Osteoblast (primary cell): ENCODE results near the gene CNOT4. TPM values are rescaled to one million over a fixed set of nuclear protein-coding genes. Genes with fewer than 3 reads are reported as not detected.
"Not testable (repeated sequence)": the region's sequence is repeated elsewhere in the genome, so short reads cannot be mapped to it uniquely, and the experiment has no call there.

ENCODE experiments used
- DNase-seq: peaks from one replicate; pipeline ENCODE4 v3.0.0; 2011; ENCODE audit warnings: low spot score, mixed read lengths; ENCODE audit not compliant: insufficient read length; ENCODE audit errors: missing footprints
- H2AFZ ChIP-seq: 2 replicates; pipeline ENCODE4 v1.6.0; 2011; ENCODE audit warnings: mild to moderate bottlenecking, low read length
- H3K27ac ChIP-seq: 2 replicates; pipeline ENCODE4 v1.5.1; 2011; ENCODE audit warnings: mild to moderate bottlenecking, low read depth, low read length, moderate library complexity
- H3K27me3 ChIP-seq: 2 replicates; pipeline ENCODE4 v1.6.0; 2012; ENCODE audit warnings: mild to moderate bottlenecking, control low read depth, inconsistent platforms, low read length, moderate library complexity; ENCODE audit not compliant: insufficient read depth
- H3K36me3 ChIP-seq: 2 replicates; pipeline ENCODE4 v1.5.1; 2011; ENCODE audit warnings: mild to moderate bottlenecking, low read length, control low read depth, moderate library complexity; ENCODE audit not compliant: insufficient read depth
- H3K4me1 ChIP-seq: 2 replicates; pipeline ENCODE4 v1.5.1; 2011; ENCODE audit warnings: mild to moderate bottlenecking, low read length, control low read depth, moderate library complexity; ENCODE audit not compliant: insufficient read depth
- H3K4me2 ChIP-seq: 2 replicates; pipeline ENCODE4 v1.6.0; 2011; ENCODE audit warnings: mild to moderate bottlenecking, low read length; ENCODE audit not compliant: insufficient read depth
- H3K4me3 ChIP-seq: fragments of 200-600 bp; sonication (generic); 3 replicates; pipeline ENCODE4 v1.5.1; 2012; ENCODE audit warnings: mild to moderate bottlenecking, low read length, inconsistent platforms; ENCODE audit not compliant: insufficient read depth
- H3K79me2 ChIP-seq: 2 replicates; pipeline ENCODE4 v1.6.0; 2012; ENCODE audit warnings: mild to moderate bottlenecking, low read length, control low read depth, inconsistent platforms; ENCODE audit not compliant: insufficient read depth
- H3K9me3 ChIP-seq: 2 replicates; pipeline ENCODE4 v1.5.1; 2011; ENCODE audit warnings: low read depth, low read length, control low read depth
- H4K20me1 ChIP-seq: 2 replicates; pipeline ENCODE4 v1.6.0; 2012; ENCODE audit warnings: mild to moderate bottlenecking, low read length, control low read depth; ENCODE audit not compliant: insufficient read depth
- total RNA-seq: library from RNA; depleted of rRNA; stranded (reverse); fragments of >200 nt; gene quantifications from 2 replicates; pipeline ENCODE4 v1.2.3, GENCODE V29; 2012
- TF ChIP-seq, protein P1 (sequence below): IDR thresholded peaks from 2 replicates; pipeline ENCODE4 v1.5.1; 2011; ENCODE audit warnings: mild to moderate bottlenecking, low read depth, low read length, moderate library complexity; ENCODE audit errors: extremely low read depth

Gene CNOT4
- total RNA-seq, 1 donor, result 13.4 TPM

DNA sequence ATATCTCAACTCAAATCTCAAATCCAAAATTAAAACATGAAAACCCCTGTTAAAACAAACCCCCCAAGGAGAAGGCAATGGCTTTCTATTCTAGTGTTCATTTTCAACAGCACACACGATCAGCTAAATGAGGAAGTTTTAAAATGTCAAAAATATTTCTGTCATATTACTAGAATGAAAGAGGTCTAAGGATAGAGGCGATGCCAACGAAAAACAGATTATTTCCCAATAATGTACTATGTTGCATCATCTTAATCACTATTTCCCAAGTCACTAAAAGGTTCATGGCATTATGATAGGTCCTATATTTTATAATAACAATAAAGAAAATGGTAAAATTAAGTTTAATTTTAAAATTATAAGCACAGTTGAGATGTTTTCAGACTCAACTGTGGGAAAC is 10.1 kb downstream of the CNOT4 start:
- H3K4me1 ChIP-seq, result peaks cover 7% of the 10 kb centered on the region
- no peak overlapping the region for H3K4me3 ChIP-seq
- H3K9me3 ChIP-seq, result no peaks in the 10 kb centered on the region
- H3K4me2 ChIP-seq, result no peak overlapping the region
- peaks cover 90% of the 10 kb centered on the region for H3K79me2 ChIP-seq
- peaks cover 55% of the 10 kb centered on the region for H4K20me1 ChIP-seq
- no peak overlapping the region for H2AFZ ChIP-seq
- H3K36me3 ChIP-seq, result no peaks in the 10 kb centered on the region
- H3K27me3 ChIP-seq, result no peaks in the 10 kb centered on the region
- H3K27ac ChIP-seq, result no peak overlapping the region
- TF ChIP-seq, protein P1, sequence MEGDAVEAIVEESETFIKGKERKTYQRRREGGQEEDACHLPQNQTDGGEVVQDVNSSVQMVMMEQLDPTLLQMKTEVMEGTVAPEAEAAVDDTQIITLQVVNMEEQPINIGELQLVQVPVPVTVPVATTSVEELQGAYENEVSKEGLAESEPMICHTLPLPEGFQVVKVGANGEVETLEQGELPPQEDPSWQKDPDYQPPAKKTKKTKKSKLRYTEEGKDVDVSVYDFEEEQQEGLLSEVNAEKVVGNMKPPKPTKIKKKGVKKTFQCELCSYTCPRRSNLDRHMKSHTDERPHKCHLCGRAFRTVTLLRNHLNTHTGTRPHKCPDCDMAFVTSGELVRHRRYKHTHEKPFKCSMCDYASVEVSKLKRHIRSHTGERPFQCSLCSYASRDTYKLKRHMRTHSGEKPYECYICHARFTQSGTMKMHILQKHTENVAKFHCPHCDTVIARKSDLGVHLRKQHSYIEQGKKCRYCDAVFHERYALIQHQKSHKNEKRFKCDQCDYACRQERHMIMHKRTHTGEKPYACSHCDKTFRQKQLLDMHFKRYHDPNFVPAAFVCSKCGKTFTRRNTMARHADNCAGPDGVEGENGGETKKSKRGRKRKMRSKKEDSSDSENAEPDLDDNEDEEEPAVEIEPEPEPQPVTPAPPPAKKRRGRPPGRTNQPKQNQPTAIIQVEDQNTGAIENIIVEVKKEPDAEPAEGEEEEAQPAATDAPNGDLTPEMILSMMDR, result no peak
- DNase-seq, result no peak

DNA sequence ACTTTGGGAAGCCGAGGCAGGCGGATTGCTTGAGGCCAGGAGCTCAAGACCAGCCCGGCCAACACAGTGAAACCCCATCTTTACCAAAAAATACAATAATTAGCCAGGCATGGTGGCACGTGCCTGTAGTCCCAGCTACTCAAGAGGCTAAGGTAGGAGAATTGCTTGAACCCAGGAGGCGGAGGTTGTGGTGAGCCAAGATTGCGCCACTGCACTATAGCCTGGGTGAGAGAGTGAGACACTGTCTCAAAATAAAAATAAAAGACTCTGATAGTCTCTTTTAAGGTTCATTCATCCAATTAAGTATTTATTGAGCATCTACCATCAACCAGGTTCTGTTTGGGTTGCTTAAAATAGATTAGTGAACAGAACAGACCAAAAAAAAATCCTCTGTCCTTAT is 12.7 kb downstream of the CNOT4 start:
- H3K4me2 ChIP-seq, H3K4me1 ChIP-seq, H3K27me3 ChIP-seq, H3K36me3 ChIP-seq, DNase-seq, H3K9me3 ChIP-seq, H2AFZ ChIP-seq, H3K4me3 ChIP-seq, H3K27ac ChIP-seq: not testable (repeated sequence)
- Histone ChIP-seq H4K20me1 (peaks cover 67% of the 10 kb centered on the region), H3K79me2 (peaks cover 96% of the 10 kb centered on the region)

DNA sequence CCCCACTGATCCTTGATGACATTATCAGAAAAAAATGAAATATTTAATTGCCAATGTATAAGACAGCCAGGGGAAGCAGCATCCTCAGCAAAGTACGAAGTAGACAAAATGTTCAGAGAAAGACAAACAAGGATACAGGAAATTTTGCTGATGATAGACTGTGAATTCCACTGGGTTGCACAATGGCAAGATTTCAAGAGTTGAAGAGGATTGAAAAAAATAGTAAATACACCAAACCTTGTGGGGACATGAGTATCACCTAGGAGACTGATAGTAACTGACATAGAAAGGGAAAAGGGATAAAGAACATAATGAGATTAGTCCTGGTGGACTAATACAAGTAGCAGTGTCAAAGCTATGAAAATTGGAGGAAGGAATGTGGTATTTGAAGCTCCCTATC is 16.5 kb downstream of the CNOT4 start:
- no peak overlapping the region for H3K27ac ChIP-seq
- peaks cover 6% of the 10 kb centered on the region for H3K4me1 ChIP-seq
- H3K27me3 ChIP-seq, result no peaks in the 10 kb centered on the region
- H3K79me2 ChIP-seq, result peaks cover 92% of the 10 kb centered on the region
- H3K9me3 ChIP-seq, result no peaks in the 10 kb centered on the region
- no peaks in the 10 kb centered on the region for H3K36me3 ChIP-seq
- peaks cover 63% of the 10 kb centered on the region for H4K20me1 ChIP-seq
- TF ChIP-seq, protein P1, result no peak
- no peak for DNase-seq
- H2AFZ ChIP-seq, result no peak overlapping the region
- no peak overlapping the region for H3K4me3 ChIP-seq
- no peak overlapping the region for H3K4me2 ChIP-seq

DNA sequence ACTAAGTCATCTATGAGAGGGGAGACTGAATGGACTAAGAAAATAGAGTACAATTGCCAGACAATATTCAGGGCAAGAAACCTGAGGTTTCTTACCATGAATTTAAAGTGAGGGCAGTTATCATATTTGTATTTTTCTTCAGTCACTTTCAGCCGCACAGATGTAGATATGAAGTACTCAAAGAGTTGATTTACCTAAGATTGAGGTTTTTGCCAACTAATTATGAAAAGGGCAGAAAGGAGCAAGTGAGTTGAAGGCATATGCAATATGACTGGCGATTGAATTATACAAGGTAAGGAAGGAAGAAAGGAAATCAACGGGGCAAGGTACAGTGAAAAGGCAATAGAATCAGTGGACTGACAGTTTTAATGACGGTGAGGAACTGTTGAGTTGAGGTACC is 17.8 kb downstream of the CNOT4 start:
- no peak for DNase-seq
- Histone ChIP-seq H2AFZ (no peak overlapping the region), H3K27me3 (no peaks in the 10 kb centered on the region), H3K36me3 (no peaks in the 10 kb centered on the region), H4K20me1 (peaks cover 60% of the 10 kb centered on the region), H3K79me2 (peaks cover 90% of the 10 kb centered on the region), H3K27ac (no peak overlapping the region), H3K4me1 (peaks cover 6% of the 10 kb centered on the region), H3K4me3 (no peak overlapping the region), H3K4me2 (no peak overlapping the region), H3K9me3 (no peaks in the 10 kb centered on the region)
- TF ChIP-seq, protein P1, result no peak
